MV-4-11 (cell line): ENCODE results near the gene STRN.
"Not testable (repeated sequence)": the region's sequence is repeated elsewhere in the genome, so short reads cannot be mapped to it uniquely, and the experiment has no call there.

ENCODE experiments used
- DNase-seq: peaks from one replicate; lab custom pipeline; 2025; lab: John Stamatoyannopoulos, UW

STRN gene

GRCh38 chr2:36906277-36906676 is 60.1 kb downstream of the STRN start:
- no peak for DNase-seq

- no peak for DNase-seq
Measured at GRCh38 chr2:36904636-36905035, 61.7 kb downstream of the STRN start.

GRCh38 chr2:36902385-36903120 is 63.8 kb downstream of the STRN start:
- no peak for DNase-seq

- DNase-seq: no peak
Measured at GRCh38 chr2:36892805-36893204, 73.5 kb downstream of the STRN start.

- DNase-seq: peak; percentile 82
Measured at GRCh38 chr2:36889795-36890194, 76.5 kb downstream of the STRN start.

- DNase-seq: not testable (repeated sequence)
Measured at GRCh38 chr2:36887095-36887494, 79.2 kb downstream of the STRN start.

- no peak for DNase-seq
Measured at GRCh38 chr2:36886664-36887063, 79.7 kb downstream of the STRN start.

- DNase-seq: no peak
Measured at GRCh38 chr2:36885605-36886004, 80.7 kb downstream of the STRN start.

- DNase-seq: no peak
Measured at GRCh38 chr2:36882532-36882931, 83.8 kb downstream of the STRN start.

- no peak for DNase-seq
Measured at GRCh38 chr2:36881816-36882215, 84.5 kb downstream of the STRN start.

GRCh38 chr2:36878429-36878828 is 87.9 kb downstream of the STRN start:
- DNase-seq: no peak

GRCh38 chr2:36871068-36871707 is 95.1 kb downstream of the STRN start:
- DNase-seq: no peak

GRCh38 chr2:36869606-36870005 is 96.7 kb downstream of the STRN start:
- DNase-seq: no peak

GRCh38 chr2:36861896-36862295 is 104.4 kb downstream of the STRN start:
- DNase-seq: no peak

GRCh38 chr2:36859366-36859792 is 107.0 kb downstream of the STRN start:
- no peak for DNase-seq

GRCh38 chr2:36858551-36859365 is 107.6 kb downstream of the STRN start:
- no peak for DNase-seq

GRCh38 chr2:36857713-36858112 is 108.6 kb downstream of the STRN start:
- DNase-seq: no peak

GRCh38 chr2:36855429-36855828 is 110.9 kb downstream of the STRN start:
- DNase-seq: no peak

- DNase-seq: no peak
Measured at GRCh38 chr2:36854241-36854640, 112.1 kb downstream of the STRN start.

- no peak for DNase-seq
Measured at GRCh38 chr2:36849265-36849664, 117.1 kb downstream of the STRN start.

GRCh38 chr2:36843838-36844237 is 122.5 kb downstream of the STRN start:
- DNase-seq: no peak

- DNase-seq: no peak
Measured at GRCh38 chr2:36839976-36840617, 126.2 kb downstream of the STRN start.
